GM12878 (cell line): Measurements from ENCODE around the gene PDZRN4. TPM values are rescaled to one million over a fixed set of nuclear protein-coding genes. Genes with fewer than 3 reads are reported as not detected.

Experiments used
- ATAC-seq: fragments of 200-7000 bp; cut with Tn5 transposase; 3 replicates; pipeline ENCODE4 v1.9.1; 2020; ENCODE audit warnings: mild to moderate bottlenecking, moderate library complexity
- BruUV-seq: library from RNA; stranded (reverse); fragments of 400-500 nt; replicated peaks from 2 replicates; lab custom pipeline; 2021; lab: Mats Ljungman, UMichigan
- CTCF ChIA-PET: fragments of 300-600 bp; sonication (Branson Sonifier 250); formaldehyde crosslinking; extraction: SDS; loops from one replicate; lab custom pipeline; 2021; ENCODE audit warnings: inconsistent platforms; lab: Yijun Ruan, JAX
- POLR2A ChIA-PET: fragments of 350-600 bp; formaldehyde crosslinking; extraction: SDS; loops from one replicate; lab custom pipeline; 2021; ENCODE audit warnings: inconsistent platforms; lab: Charles Lee
- RAD21 ChIA-PET: fragments of 300-600 bp; sonication (Branson Sonifier 250); formaldehyde crosslinking; loops from one replicate; lab custom pipeline; 2023; ENCODE audit warnings: antibody characterized with exemption; ENCODE audit not compliant: unreplicated experiment; lab: Charles Lee
- SMC1A ChIA-PET: fragments of 300-600 bp; sonication (Branson Sonifier 250); formaldehyde crosslinking; loops from one replicate; lab custom pipeline; 2023; ENCODE audit not compliant: unreplicated experiment, uncharacterized antibody; lab: Charles Lee
- DNase-seq: peaks from one replicate; pipeline ENCODE4 v3.0.0-alpha.2; 2011; ENCODE audit warnings: low read depth, low spot score
- FAIRE-seq: peaks from 3 replicates; lab custom pipeline; 2011; peaks lifted over from hg19 to GRCh38; lab: Jason Lieb, UNC
- H2AFZ ChIP-seq: 2 replicates; pipeline ENCODE4 v1.6.0; 2011; ENCODE audit warnings: low read depth, low read length, control low read depth; ENCODE audit not compliant: control insufficient read depth
- H3K27ac ChIP-seq: 2 replicates; pipeline ENCODE4 v1.5.1; 2011; ENCODE audit warnings: control low read depth; ENCODE audit not compliant: control insufficient read depth, insufficient read depth
- H3K27me3 ChIP-seq, 2 experiments: replicated peaks in 1 of 2; 2 replicates each; pipeline versions ENCODE4 v1.6.0 to v1.6.1; 2011; ENCODE audit warnings: low read length in 1 of 2; ENCODE audit not compliant: control insufficient read depth in 2 of 2, insufficient read depth in 2 of 2
- H3K36me3 ChIP-seq, 2 experiments: 2 replicates each; pipeline ENCODE4 v1.5.1; 2011; ENCODE audit warnings: low read length in 1 of 2; ENCODE audit not compliant: control insufficient read depth in 2 of 2, insufficient read depth in 2 of 2
- H3K4me1 ChIP-seq: 2 replicates; pipeline ENCODE4 v1.6.1; 2011; ENCODE audit warnings: mild to moderate bottlenecking, low read length, moderate library complexity, mixed read lengths; ENCODE audit not compliant: control insufficient read depth, insufficient read depth
- H3K4me2 ChIP-seq: 2 replicates; pipeline ENCODE4 v1.6.0; 2011; ENCODE audit warnings: control low read depth; ENCODE audit not compliant: control insufficient read depth, insufficient read depth
- H3K4me3 ChIP-seq: fragments of 200-600 bp; sonication (generic); 2 replicates; pipeline ENCODE4 v1.5.1; 2016
- H3K79me2 ChIP-seq: 2 replicates; pipeline ENCODE4 v1.6.0; 2011; ENCODE audit warnings: low read length; ENCODE audit not compliant: control insufficient read depth, insufficient read depth
- H3K9ac ChIP-seq: 2 replicates; pipeline ENCODE4 v1.8.0; 2011; ENCODE audit warnings: low read length, control low read depth, mixed read lengths; ENCODE audit not compliant: control insufficient read depth, insufficient read depth
- H3K9me3 ChIP-seq: replicated peaks from 3 replicates; pipeline ENCODE4 v1.5.1; 2011; ENCODE audit warnings: mild to moderate bottlenecking, low read length; ENCODE audit not compliant: control insufficient read depth, insufficient read depth
- H4K20me1 ChIP-seq: 2 replicates; pipeline ENCODE4 v1.6.0; 2011; ENCODE audit not compliant: control insufficient read depth, insufficient read depth
- CEBPZ ChIP-seq: fragments of 150-350 bp; IDR thresholded peaks from 2 replicates; pipeline ENCODE4 v1.6.1; 2016; ENCODE audit warnings: low read depth, low read length
- CREB1 ChIP-seq: IDR thresholded peaks from 2 replicates; pipeline ENCODE4 v1.6.1; 2012; ENCODE audit warnings: low read depth, mild to moderate bottlenecking, inconsistent platforms
- EGR1 ChIP-seq, 2 experiments: IDR thresholded peaks; 1 replicate in 1 of 2; 2 replicates in 1 of 2; pipeline ENCODE4 v1.6.1; 2011 to 2012; ENCODE audit warnings: low read depth in 2 of 2, low read length in 2 of 2, borderline replicate concordance in 1 of 2, mild to moderate bottlenecking in 1 of 2, moderate library complexity in 1 of 2
- HDAC6 ChIP-seq: fragments of 200-600 bp; sonication (generic); IDR thresholded peaks from one replicate; pipeline ENCODE4 v1.8.0; 2017; ENCODE audit warnings: antibody characterized with exemption; ENCODE audit not compliant: unreplicated experiment
- IKZF1 ChIP-seq: fragments of 450-650 bp; conservative IDR thresholded peaks from 2 replicates; pipeline ENCODE4 v1.6.1; 2017; ENCODE audit warnings: antibody characterized with exemption, mild to moderate bottlenecking
- MLLT1 ChIP-seq: fragments of 450-650 bp; IDR thresholded peaks from 2 replicates; pipeline ENCODE4 v1.6.1; 2016; ENCODE audit warnings: mild to moderate bottlenecking
- POLR2AphosphoS5 ChIP-seq: IDR thresholded peaks from 2 replicates; pipeline ENCODE4 v1.6.1; 2011; ENCODE audit warnings: mild to moderate bottlenecking, low read length, inconsistent platforms
- SUZ12 ChIP-seq: fragments of 200-600 bp; sonication (generic); IDR thresholded peaks from one replicate; pipeline ENCODE4 v1.6.1; 2018; ENCODE audit warnings: antibody characterized with exemption, mild to moderate bottlenecking; ENCODE audit not compliant: unreplicated experiment
- USF1 ChIP-seq: IDR thresholded peaks from 2 replicates; pipeline ENCODE4 v1.6.1; 2011; ENCODE audit warnings: borderline replicate concordance, low read depth, mild to moderate bottlenecking, moderate library complexity, mixed read lengths, low read length; ENCODE audit not compliant: insufficient read depth; ENCODE audit errors: extremely low read length
- ZBED1 ChIP-seq: IDR thresholded peaks from 2 replicates; pipeline ENCODE4 v1.6.1; 2016; ENCODE audit warnings: borderline replicate concordance
- ZBTB11 ChIP-seq: fragments of 450-650 bp; formaldehyde crosslinking; IDR thresholded peaks from 2 replicates; pipeline ENCODE4 v1.5.0; 2022; ENCODE audit warnings: mild to moderate bottlenecking, missing genetic modification characterization
- WGBS: methylation state at CpG from one replicate; pipeline ENCODE4 v1.1.6; 2016; ENCODE audit warnings: low lambda C conversion rate; ENCODE audit not compliant: insufficient replicate concordance, insufficient coverage; ENCODE audit errors: missing lambda C conversion rate; 5-methylcytosine and 5-hydroxymethylcytosine counted together
- in situ Hi-C: fragments of 300-500 bp; cut with MboI; formaldehyde crosslinking; loops from 9 replicates; pipeline ENCODE4 v1.14.3; 2018; ENCODE audit warnings: mixed read lengths
- intact Hi-C: fragments of 100-400 bp; cut with micrococcal nuclease; formaldehyde crosslinking; loops from one replicate; pipeline ENCODE4 v1.14.2; 2022; ENCODE audit not compliant: unreplicated experiment
- polyA plus RNA-seq, 11 experiments: library from polyadenylated mRNA; depleted of rRNA in 4 of 11; unstranded in 6 of 11; stranded (reverse) in 5 of 11; fragments of >200 nt; fragmentation: Nextera tagmentation in 4 of 11; fragmentation: Illumina TruSeq in 1 of 11; extraction: Ambion mirVana in 4 of 11; extraction: Trizol in 1 of 11; gene quantifications; 1 replicate in 1 of 11; 2 replicates in 10 of 11; pipeline versions ENCODE4 v1.2.1 to v1.2.3, GENCODE V29; 2011 to 2016; ENCODE audit warnings: inconsistent platforms in 2 of 11, missing spikeins in 2 of 11, low read depth in 1 of 11
- total RNA-seq, 4 experiments: library from RNA; depleted of rRNA in 3 of 4; stranded (reverse); fragments of >200 nt in 3 of 4; fragmentation: Illumina TruSeq in 1 of 4; extraction: Trizol in 1 of 4; gene quantifications; 2 replicates each; pipeline versions ENCODE4 v1.2.1 to v1.2.3, GENCODE V29; 2013 to 2021
- TF ChIP-seq, protein P1 (sequence below): IDR thresholded peaks from 2 replicates; pipeline ENCODE4 v1.6.1; 2011; ENCODE audit warnings: low read depth, low read length, improper control_type of control experiment, borderline replicate concordance

Gene PDZRN4
- total and polyA plus RNA-seq, 10 of the 15 experiments (the other 5 are each of a cell fraction or from before 2014, with no cell fraction given) = 0.03 TPM; not detected in 9

DNA sequence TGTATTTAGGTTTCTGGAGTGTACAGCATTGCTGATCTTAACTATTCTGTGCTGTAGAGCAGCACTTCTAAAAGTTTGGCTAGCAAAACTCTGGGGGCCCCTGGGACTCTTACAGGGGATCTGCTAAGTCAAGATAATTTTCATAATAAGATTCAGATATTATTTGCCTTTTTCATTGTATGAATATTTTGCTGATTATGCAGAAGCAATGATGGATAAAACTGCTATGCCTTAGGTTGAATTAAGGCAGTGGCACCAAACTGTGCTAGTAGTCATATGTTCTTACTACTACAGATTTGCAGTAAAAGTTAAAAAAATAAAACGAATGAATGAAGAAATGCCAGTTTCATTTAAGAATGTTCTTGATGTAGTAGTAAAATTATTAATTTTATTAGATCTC is 160.1 kb downstream of the PDZRN4 start:
- H4K20me1 ChIP-seq = no peaks in the 10 kb centered on the region
- in situ Hi-C loops = no loop called here
- no peak overlapping the region for H3K27ac ChIP-seq
- ChIA-PET RAD21 (no interaction called here), CTCF (no interaction called here), POLR2A (no interaction called here), SMC1A (interaction anchor here (0.6 to 1.1 kb wide), 2 partner anchors 12 to 372 kb away, joined by 3 read pairs; no protein-coding TSS in a partner anchor)
- no peak overlapping the region for H2AFZ ChIP-seq
- no peaks in the 10 kb centered on the region for H3K79me2 ChIP-seq
- DNase-seq = no peak
- H3K4me2 ChIP-seq = no peak overlapping the region
- H3K36me3 ChIP-seq = no peaks in the 10 kb centered on the region
- H3K9me3 ChIP-seq = no peaks in the 10 kb centered on the region
- no peaks in the 10 kb centered on the region for H3K4me1 ChIP-seq
- WGBS = 0% methylated on average over 1 of the region's 1 CpG
- no peak overlapping the region for H3K4me3 ChIP-seq
- FAIRE-seq = no peak
- intact Hi-C loops = no loop called here
- no TSS peak for BruUV-seq
- H3K27me3 ChIP-seq = no peaks in the 10 kb centered on the region
- H3K9ac ChIP-seq = no peak overlapping the region
- ATAC-seq = no peak
- no peak for TF ChIP-seq IKZF1
- no peak for TF ChIP-seq ZBTB11 (CRISPR knock-in tag)
- no peak for TF ChIP-seq POLR2AphosphoS5
- TF ChIP-seq CEBPZ = no peak
- no peak for TF ChIP-seq CREB1
- TF ChIP-seq SUZ12 = no peak
- TF ChIP-seq, protein P1, sequence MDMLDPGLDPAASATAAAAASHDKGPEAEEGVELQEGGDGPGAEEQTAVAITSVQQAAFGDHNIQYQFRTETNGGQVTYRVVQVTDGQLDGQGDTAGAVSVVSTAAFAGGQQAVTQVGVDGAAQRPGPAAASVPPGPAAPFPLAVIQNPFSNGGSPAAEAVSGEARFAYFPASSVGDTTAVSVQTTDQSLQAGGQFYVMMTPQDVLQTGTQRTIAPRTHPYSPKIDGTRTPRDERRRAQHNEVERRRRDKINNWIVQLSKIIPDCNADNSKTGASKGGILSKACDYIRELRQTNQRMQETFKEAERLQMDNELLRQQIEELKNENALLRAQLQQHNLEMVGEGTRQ = no peak
- TF ChIP-seq ZBED1 = no peak
- no peak for TF ChIP-seq USF1
- no peak for TF ChIP-seq MLLT1
- no peak for TF ChIP-seq EGR1 (IDR thresholded peaks at IDR 0.05; ENCODE audit: borderline replicate concordance in 1 of 2, low read depth in 2 of 2, low read length in 2 of 2)
- no peak for TF ChIP-seq HDAC6
